ENCODE results near the gene HEXIM1.

The HEXIM1 gene, protein sequence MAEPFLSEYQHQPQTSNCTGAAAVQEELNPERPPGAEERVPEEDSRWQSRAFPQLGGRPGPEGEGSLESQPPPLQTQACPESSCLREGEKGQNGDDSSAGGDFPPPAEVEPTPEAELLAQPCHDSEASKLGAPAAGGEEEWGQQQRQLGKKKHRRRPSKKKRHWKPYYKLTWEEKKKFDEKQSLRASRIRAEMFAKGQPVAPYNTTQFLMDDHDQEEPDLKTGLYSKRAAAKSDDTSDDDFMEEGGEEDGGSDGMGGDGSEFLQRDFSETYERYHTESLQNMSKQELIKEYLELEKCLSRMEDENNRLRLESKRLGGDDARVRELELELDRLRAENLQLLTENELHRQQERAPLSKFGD

GRCh38 chr17:45148183-45149036 lies at the start of gene HEXIM1:
Gene HEXIM1, plus strand, starts transcription at chr17:45148475. Its CDS starts 716 bp downstream, at chr17:45149191.
- H3K27me3 ChIP-seq (ENCODE audit: insufficient read depth, low read depth) = no peaks in the 10 kb centered on the region
- H3K9ac ChIP-seq = peak within 1 kb of the TSS; percentile 85
- TF ChIP-seq CTCF (conservative IDR thresholded peaks at IDR 0.05; ENCODE audit: low read depth, low read length) = no peak
- H2AFZ ChIP-seq (ENCODE audit: low read depth) = peak within 1 kb of the TSS; percentile 58
- no peaks in the 10 kb centered on the region for H3K36me3 ChIP-seq (ENCODE audit: insufficient read depth)
- no peaks in the 10 kb centered on the region for H4K20me1 ChIP-seq (ENCODE audit: insufficient read depth)
- peak within 1 kb of the TSS; percentile 93 for H3K4me2 ChIP-seq
- peak within 1 kb of the TSS; percentile 90 for H3K27ac ChIP-seq
- peaks cover 19% of the 10 kb centered on the region; the same call in 1 of the 2 replicates for H3K79me2 ChIP-seq (ENCODE audit: insufficient read depth, low read depth)
- H3K4me1 ChIP-seq (ENCODE audit: low read depth, poor library complexity, severe bottlenecking) = peaks cover 39% of the 10 kb centered on the region
- H3K4me3 ChIP-seq (IDR thresholded peaks at IDR 0.05; ENCODE audit: insufficient read depth, low read depth, low read length) = peak within 1 kb of the TSS; percentile 46

DNA sequence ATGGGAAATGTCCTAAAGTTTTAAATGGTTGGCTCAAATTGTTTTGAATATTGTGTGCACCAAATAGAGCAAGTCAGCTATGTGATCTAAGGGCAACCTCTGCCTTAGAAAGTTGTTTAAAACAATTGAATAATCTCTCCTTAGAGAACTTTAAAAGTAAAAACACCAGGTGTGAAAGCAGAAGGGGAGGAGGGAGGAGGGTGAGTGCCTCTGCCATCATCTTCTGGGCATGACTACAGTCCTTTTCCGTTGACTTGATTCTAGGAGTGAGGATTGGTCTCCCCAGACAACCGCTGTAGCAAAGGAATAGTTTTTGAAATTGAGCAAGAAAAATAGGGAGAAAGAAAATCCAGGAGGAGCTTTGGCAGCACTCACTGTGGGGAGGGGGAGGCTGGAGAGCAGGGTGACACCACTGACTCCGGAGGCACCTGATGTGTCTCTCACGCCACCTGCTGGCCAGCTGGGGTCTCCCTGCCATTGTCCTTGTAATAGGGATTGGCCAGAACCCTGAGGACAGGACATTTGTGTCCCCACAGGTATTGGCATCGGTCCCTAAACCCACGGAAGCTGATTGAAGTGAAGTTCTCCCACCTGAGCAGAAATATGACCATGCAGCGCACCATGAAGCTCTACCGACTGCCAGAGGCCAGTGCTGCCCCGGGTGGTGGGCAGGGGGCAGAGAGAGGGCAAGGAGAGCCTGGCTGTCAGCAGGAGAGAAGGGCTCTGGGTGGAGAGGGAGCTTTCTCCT lies 49.2 kb upstream of the HEXIM1 start:
- no peak overlapping the region for H2AFZ ChIP-seq (ENCODE audit: low read depth)
- H4K20me1 ChIP-seq (ENCODE audit: insufficient read depth) = no peaks in the 10 kb centered on the region
- no peaks in the 10 kb centered on the region for H3K79me2 ChIP-seq (ENCODE audit: insufficient read depth, low read depth)
- H3K4me2 ChIP-seq = no peak overlapping the region
- H3K27me3 ChIP-seq (ENCODE audit: insufficient read depth, low read depth) = no peaks in the 10 kb centered on the region
- TF ChIP-seq CTCF (conservative IDR thresholded peaks at IDR 0.05; ENCODE audit: low read depth, low read length) = peak; percentile 91
- no peak overlapping the region for H3K9ac ChIP-seq
- H3K4me3 ChIP-seq (IDR thresholded peaks at IDR 0.05; ENCODE audit: insufficient read depth, low read depth, low read length) = no peak overlapping the region
- peaks cover 15% of the 10 kb centered on the region for H3K4me1 ChIP-seq (ENCODE audit: low read depth, poor library complexity, severe bottlenecking)
- H3K27ac ChIP-seq = no peak overlapping the region; the same call in 1 of the 2 replicates
- H3K36me3 ChIP-seq (ENCODE audit: insufficient read depth) = peaks cover 13% of the 10 kb centered on the region; the same call in 1 of the 2 replicates

GRCh38 chr17:45101546-45101882 lies 46.8 kb upstream of the HEXIM1 start:
- Histone ChIP-seq H3K27ac (no peak overlapping the region), H3K36me3 (ENCODE audit: insufficient read depth) (peaks cover 13% of the 10 kb centered on the region; the same call in 1 of the 2 replicates), H3K27me3 (ENCODE audit: insufficient read depth, low read depth) (no peaks in the 10 kb centered on the region), H4K20me1 (ENCODE audit: insufficient read depth) (no peaks in the 10 kb centered on the region), H3K4me1 (ENCODE audit: low read depth, poor library complexity, severe bottlenecking) (peaks cover 15% of the 10 kb centered on the region), H3K4me3 (IDR thresholded peaks at IDR 0.05; ENCODE audit: insufficient read depth, low read depth, low read length) (no peak overlapping the region), H3K4me2 (no peak overlapping the region), H3K79me2 (ENCODE audit: insufficient read depth, low read depth) (no peaks in the 10 kb centered on the region), H2AFZ (ENCODE audit: low read depth) (no peak overlapping the region), H3K9ac (no peak overlapping the region)
- TF ChIP-seq CTCF (conservative IDR thresholded peaks at IDR 0.05; ENCODE audit: low read depth, low read length) = no peak
